HG03521 (cell line): ENCODE measurements around the gene KCNN3.
"Not testable (repeated sequence)": the region's sequence is repeated elsewhere in the genome, so short reads cannot be mapped to it uniquely, and the experiment has no call there.

Experiments
- ATAC-seq: cut with Tn5 transposase; IDR thresholded peaks from one replicate; pipeline ENCODE4 v1.9.1; 2021; ENCODE audit warnings: mild to moderate bottlenecking, moderate library complexity; ENCODE audit not compliant: unreplicated experiment

KCNN3 gene

GRCh38 chr1:154870115-154870571, at the start of gene KCNN3:
Gene KCNN3, minus strand, starts transcription at chr1:154870281. Its CDS starts 317 bp downstream, at chr1:154869964.
- ATAC-seq = peak; percentile 94

- ATAC-seq = no peak
Measured at GRCh38 chr1:154913273-154913672, 43.2 kb upstream of the KCNN3 start.

- no peak for ATAC-seq
Measured at GRCh38 chr1:154912755-154913154, 42.7 kb upstream of the KCNN3 start.

- no peak for ATAC-seq
Measured at GRCh38 chr1:154911691-154912550, 41.8 kb upstream of the KCNN3 start.

- no peak for ATAC-seq
Measured at GRCh38 chr1:154910851-154911250, 40.8 kb upstream of the KCNN3 start.

- no peak for ATAC-seq
Measured at GRCh38 chr1:154908937-154909336, 38.9 kb upstream of the KCNN3 start.

GRCh38 chr1:154908129-154908528, 38.0 kb upstream of the KCNN3 start:
- ATAC-seq = not testable (repeated sequence)

- ATAC-seq = no peak
Measured at GRCh38 chr1:154906621-154907081, 36.6 kb upstream of the KCNN3 start.

GRCh38 chr1:154902938-154903566, 33.0 kb upstream of the KCNN3 start:
- ATAC-seq = no peak

- no peak for ATAC-seq
Measured at GRCh38 chr1:154901591-154901990, 31.5 kb upstream of the KCNN3 start.

- no peak for ATAC-seq
Measured at GRCh38 chr1:154899041-154899440, 29.0 kb upstream of the KCNN3 start.

GRCh38 chr1:154896771-154897286, 26.7 kb upstream of the KCNN3 start:
- no peak for ATAC-seq

GRCh38 chr1:154895798-154896197, 25.7 kb upstream of the KCNN3 start:
- no peak for ATAC-seq

GRCh38 chr1:154891452-154891851, 21.4 kb upstream of the KCNN3 start:
- ATAC-seq = no peak

- no peak for ATAC-seq
Measured at GRCh38 chr1:154888757-154889156, 18.7 kb upstream of the KCNN3 start.

GRCh38 chr1:154886281-154887015, 16.4 kb upstream of the KCNN3 start:
- no peak for ATAC-seq

GRCh38 chr1:154884869-154885701, 15.0 kb upstream of the KCNN3 start:
- no peak for ATAC-seq

- no peak for ATAC-seq
Measured at GRCh38 chr1:154883919-154884868, 14.1 kb upstream of the KCNN3 start.
